Nephron progenitor cell (in vitro differentiated cells): Measurements from ENCODE around the gene RAB1A.

Source experiments
- DNase-seq: peaks from one replicate; pipeline ENCODE4 v3.0.0; 2021
- H3K27ac Mint-ChIP-seq: 2 replicates; pipeline ENCODE4 v1.8.0; 2021; ENCODE audit warnings: mild to moderate bottlenecking, moderate library complexity, mixed read lengths
- H3K27me3 Mint-ChIP-seq: 2 replicates; pipeline ENCODE4 v1.8.0; 2021; ENCODE audit warnings: mild to moderate bottlenecking, low read depth, mixed read lengths; ENCODE audit not compliant: poor library complexity
- H3K36me3 Mint-ChIP-seq: 2 replicates; pipeline ENCODE4 v1.8.0; 2021; ENCODE audit warnings: low read depth, mixed read lengths
- H3K4me1 Mint-ChIP-seq: 2 replicates; pipeline ENCODE4 v1.8.0; 2021; ENCODE audit warnings: mixed read lengths
- H3K4me3 Mint-ChIP-seq: 2 replicates; pipeline ENCODE4 v1.8.0; 2021; ENCODE audit warnings: mild to moderate bottlenecking, moderate library complexity, mixed read lengths
- H3K9me3 Mint-ChIP-seq: 2 replicates; pipeline ENCODE4 v1.8.0; 2021; ENCODE audit warnings: mild to moderate bottlenecking, moderate library complexity, mixed read lengths
- CTCF ChIP-seq: fragments of 200-600 bp; sonication (generic); IDR thresholded peaks from 2 replicates; pipeline ENCODE4 v1.5.0; 2021; ENCODE audit warnings: antibody characterized with exemption

RAB1A gene

GRCh38 chr2:65169760-65170136 is 39.8 kb upstream of the RAB1A start:
- Mint-ChIP-seq H3K27ac (no peak overlapping the region), H3K4me1 (no peaks in the 10 kb centered on the region), H3K9me3 (no peaks in the 10 kb centered on the region), H3K4me3 (no peak overlapping the region), H3K27me3 (peaks cover 9% of the 10 kb centered on the region), H3K36me3 (no peaks in the 10 kb centered on the region)
- DNase-seq = no peak
- no peak for TF ChIP-seq CTCF

- no peak overlapping the region for H3K27ac Mint-ChIP-seq
- no peak for DNase-seq
- no peak overlapping the region for H3K4me3 Mint-ChIP-seq
- no peaks in the 10 kb centered on the region for H3K9me3 Mint-ChIP-seq
- H3K4me1 Mint-ChIP-seq = peaks cover 18% of the 10 kb centered on the region
- TF ChIP-seq CTCF = no peak
- no peaks in the 10 kb centered on the region for H3K36me3 Mint-ChIP-seq
- peaks cover 14% of the 10 kb centered on the region for H3K27me3 Mint-ChIP-seq
These were observed 35.7 kb upstream of the RAB1A start for GRCh38 chr2:65165558-65165957.

- no peak overlapping the region for H3K27ac Mint-ChIP-seq
- peaks cover 18% of the 10 kb centered on the region for H3K4me1 Mint-ChIP-seq
- DNase-seq = no peak
- no peak overlapping the region for H3K4me3 Mint-ChIP-seq
- no peaks in the 10 kb centered on the region for H3K9me3 Mint-ChIP-seq
- no peak for TF ChIP-seq CTCF
- H3K36me3 Mint-ChIP-seq = no peaks in the 10 kb centered on the region
- H3K27me3 Mint-ChIP-seq = peaks cover 14% of the 10 kb centered on the region
These were observed 34.6 kb upstream of the RAB1A start for GRCh38 chr2:65164426-65164891.

GRCh38 chr2:65161551-65162100 is 31.7 kb upstream of the RAB1A start:
- no peak for DNase-seq
- Mint-ChIP-seq H3K9me3 (no peaks in the 10 kb centered on the region), H3K4me3 (no peak overlapping the region), H3K36me3 (no peaks in the 10 kb centered on the region), H3K4me1 (peaks cover 18% of the 10 kb centered on the region), H3K27ac (no peak overlapping the region), H3K27me3 (peaks cover 14% of the 10 kb centered on the region)
- no peak for TF ChIP-seq CTCF

GRCh38 chr2:65159906-65160305 is 30.0 kb upstream of the RAB1A start:
- H3K4me3 Mint-ChIP-seq = no peak overlapping the region
- no peak for DNase-seq
- H3K27me3 Mint-ChIP-seq = peaks cover 9% of the 10 kb centered on the region
- no peak overlapping the region for H3K27ac Mint-ChIP-seq
- H3K36me3 Mint-ChIP-seq = no peaks in the 10 kb centered on the region
- no peak for TF ChIP-seq CTCF
- H3K9me3 Mint-ChIP-seq = no peaks in the 10 kb centered on the region
- peaks cover 18% of the 10 kb centered on the region for H3K4me1 Mint-ChIP-seq

- Mint-ChIP-seq H3K4me1 (peaks cover 18% of the 10 kb centered on the region), H3K4me3 (no peak overlapping the region), H3K9me3 (no peaks in the 10 kb centered on the region), H3K27ac (no peak overlapping the region), H3K27me3 (peaks cover 9% of the 10 kb centered on the region), H3K36me3 (no peaks in the 10 kb centered on the region)
- DNase-seq = no peak
- no peak for TF ChIP-seq CTCF
These were observed 29.4 kb upstream of the RAB1A start for GRCh38 chr2:65159261-65159660.
